ENCODE results near the gene ZNF8. TPM values are rescaled to one million over a fixed set of nuclear protein-coding genes. Genes with fewer than 3 reads are reported as not detected.
"Not testable (repeated sequence)": the region's sequence is repeated elsewhere in the genome, so short reads cannot be mapped to it uniquely, and the experiment has no call there.

Gene ZNF8
- total and polyA plus RNA-seq, 2 donors (not counting 1 experiment from before 2014, with no cell fraction given), result 3.4 to 8.0 TPM

DNA sequence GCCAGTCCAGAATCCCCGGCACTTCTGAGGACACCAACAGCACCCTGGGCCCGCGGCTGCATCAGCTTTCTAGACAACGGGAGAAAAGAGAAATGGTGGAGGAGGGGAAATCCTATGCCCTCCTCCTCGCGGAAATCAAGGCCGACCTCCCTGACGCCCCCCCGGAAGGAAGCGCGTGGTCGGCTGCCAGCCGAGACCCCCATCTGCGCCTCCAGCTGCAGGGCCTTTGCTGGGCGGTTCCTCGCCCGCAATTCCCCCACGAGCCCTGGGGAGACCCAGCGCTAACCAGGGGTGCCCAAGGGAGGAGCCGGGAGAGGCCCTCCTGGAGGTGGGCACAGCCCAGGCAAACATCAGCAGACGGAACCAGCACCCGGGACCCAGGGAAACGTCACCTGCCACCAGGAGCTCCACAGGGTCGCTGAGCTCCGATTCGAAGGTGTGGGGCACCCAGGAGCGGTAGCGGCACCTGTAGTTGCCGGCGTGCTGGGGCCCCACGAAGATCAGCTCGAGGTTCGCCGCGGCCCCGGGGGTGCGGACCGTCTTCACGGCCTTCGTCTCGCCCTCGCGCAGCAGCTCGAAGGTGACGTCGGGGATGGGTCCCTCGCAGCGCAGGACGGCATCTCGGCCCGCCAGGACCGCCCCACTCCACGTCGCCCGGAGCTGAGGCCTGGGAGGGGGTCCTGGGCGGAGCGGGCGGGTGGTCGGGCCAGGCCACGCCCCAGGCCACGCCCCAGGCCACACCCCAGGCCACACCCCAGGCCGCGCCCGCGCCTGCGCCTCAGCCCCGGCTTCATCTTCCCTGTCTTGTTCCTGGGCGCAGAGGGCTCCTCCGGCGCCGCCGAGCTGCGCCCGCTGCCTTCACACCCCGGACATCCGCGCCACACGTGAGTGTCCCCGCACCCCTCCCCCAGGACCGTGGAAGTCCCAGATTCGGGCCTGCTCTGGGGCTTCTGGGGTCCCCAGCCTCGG is 68.5 kb downstream of the ZNF8 start:
- H3K27me3 ChIP-seq (replicated peaks in 1 of 4; ENCODE audit: control extremely low read depth in 1 of 4, control insufficient read depth in 3 of 4, insufficient read depth in 4 of 4, low read length in 3 of 4), result no peaks in the 10 kb centered on the region
- peaks cover 16 to 28% of the 10 kb centered on the region in 2 donors for H3K4me1 ChIP-seq (ENCODE audit: control insufficient read depth in 2 of 2, insufficient read depth in 2 of 2, low read length in 2 of 2)
- DNase-seq, result peak; percentile 91
- H2AFZ ChIP-seq (ENCODE audit: insufficient read depth, low read depth, low read length, poor library complexity, severe bottlenecking), result peak overlapping the region; percentile 87
- H3K4me3 Mint-ChIP-seq, result peak overlapping the region; percentile 96
- TF ChIP-seq, protein P1, sequence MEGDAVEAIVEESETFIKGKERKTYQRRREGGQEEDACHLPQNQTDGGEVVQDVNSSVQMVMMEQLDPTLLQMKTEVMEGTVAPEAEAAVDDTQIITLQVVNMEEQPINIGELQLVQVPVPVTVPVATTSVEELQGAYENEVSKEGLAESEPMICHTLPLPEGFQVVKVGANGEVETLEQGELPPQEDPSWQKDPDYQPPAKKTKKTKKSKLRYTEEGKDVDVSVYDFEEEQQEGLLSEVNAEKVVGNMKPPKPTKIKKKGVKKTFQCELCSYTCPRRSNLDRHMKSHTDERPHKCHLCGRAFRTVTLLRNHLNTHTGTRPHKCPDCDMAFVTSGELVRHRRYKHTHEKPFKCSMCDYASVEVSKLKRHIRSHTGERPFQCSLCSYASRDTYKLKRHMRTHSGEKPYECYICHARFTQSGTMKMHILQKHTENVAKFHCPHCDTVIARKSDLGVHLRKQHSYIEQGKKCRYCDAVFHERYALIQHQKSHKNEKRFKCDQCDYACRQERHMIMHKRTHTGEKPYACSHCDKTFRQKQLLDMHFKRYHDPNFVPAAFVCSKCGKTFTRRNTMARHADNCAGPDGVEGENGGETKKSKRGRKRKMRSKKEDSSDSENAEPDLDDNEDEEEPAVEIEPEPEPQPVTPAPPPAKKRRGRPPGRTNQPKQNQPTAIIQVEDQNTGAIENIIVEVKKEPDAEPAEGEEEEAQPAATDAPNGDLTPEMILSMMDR (IDR thresholded peaks at IDR 0.05), result no peak
- TF ChIP-seq EZH2 (IDR thresholded peaks at IDR 0.05; ENCODE audit: borderline replicate concordance, insufficient read depth, low read depth, low read length, poor library complexity, severe bottlenecking), result no peak
- H3K4me1 Mint-ChIP-seq, result peaks cover 30% of the 10 kb centered on the region
- intact Hi-C loops (cut with micrococcal nuclease), result loop anchor here (1.0 to 5.0 kb wide), 5 partner anchors 15 to 69 kb away; partner anchors contain the start of genes ZNF497, ZNF584, ZNF8 and ZNF837
- peak overlapping the region; percentile 59 to 77 for H3K27ac ChIP-seq (ENCODE audit: low read length in 2 of 2)
- H3K9me3 ChIP-seq (ENCODE audit: control extremely low read depth in 1 of 3, control insufficient read depth in 2 of 3, insufficient read depth in 1 of 3, low read length in 2 of 3), result peaks cover 0 to 8% (median 0%) of the 10 kb centered on the region in 3 donors
- H3K9ac ChIP-seq (ENCODE audit: low read length), result peak overlapping the region; percentile 68
- H3K9me3 Mint-ChIP-seq (ENCODE audit: insufficient read depth), result no peaks in the 10 kb centered on the region
- CTCF ChIA-PET, result interaction anchor here (0.6 to 1.3 kb wide), 4 partner anchors 16 to 171 kb away, joined by 3 to 8 read pairs (median 3); partner anchors contain the start of genes ZNF274 and ZNF837
- no peaks in the 10 kb centered on the region for H3K36me3 ChIP-seq (replicated peaks in 1 of 2; ENCODE audit: control extremely low read depth in 1 of 2, control insufficient read depth in 1 of 2, extremely low read depth in 1 of 2, insufficient read depth in 2 of 2, low read length in 1 of 2)
- H3K79me2 ChIP-seq (ENCODE audit: control insufficient read depth, insufficient read depth, low read length), result peaks cover 11% of the 10 kb centered on the region
- H4K20me1 ChIP-seq (ENCODE audit: control insufficient read depth, insufficient read depth, low read length, poor library complexity, severe bottlenecking), result peaks cover 6% of the 10 kb centered on the region
- ATAC-seq (ENCODE audit: low read depth), result peak; percentile 96
- POLR2A ChIA-PET, result interaction anchor here (0.6 to 2.1 kb wide), 9 partner anchors 9 to 167 kb away, joined by 3 to 23 read pairs (median 3); partner anchors contain the start of genes ZNF497, ZNF584, ZNF8 and ZSCAN22
- H3K4me2 ChIP-seq (replicated peaks; ENCODE audit: low read depth, low read length, poor library complexity, severe bottlenecking), result peak overlapping the region; percentile 95
- peak overlapping the region; percentile 89 for H3K27ac Mint-ChIP-seq
- under 1% methylated on average over 76 of the region's 82 CpGs for WGBS (ENCODE audit: insufficient coverage)
- H3K4me3 ChIP-seq (ENCODE audit: control extremely low read depth in 1 of 5, extremely low read depth in 1 of 5, insufficient read depth in 1 of 5, low read depth in 2 of 5, low read length in 4 of 5), result peak overlapping the region; percentile 47 to 75 (median 62)
- no peaks in the 10 kb centered on the region for H3K27me3 Mint-ChIP-seq

DNA sequence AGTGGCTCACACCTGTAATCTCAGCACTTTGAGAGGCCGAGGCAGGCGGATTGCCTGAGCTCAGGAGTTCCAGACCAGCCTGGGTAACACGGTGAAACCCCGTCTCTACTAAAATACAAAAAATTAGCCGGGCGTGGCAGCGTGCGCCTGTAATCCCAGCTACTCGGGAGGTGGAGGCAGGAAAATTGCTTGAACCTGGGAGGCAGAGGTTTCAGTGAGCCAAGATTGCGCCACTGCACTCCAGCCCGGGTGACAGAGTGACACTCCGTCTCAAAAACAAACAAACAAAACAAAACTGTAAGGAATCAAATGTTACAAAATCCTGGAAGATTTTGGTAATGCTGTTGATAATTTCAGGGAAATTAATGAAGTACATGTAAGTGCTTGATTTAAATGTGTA is 69.3 kb downstream of the ZNF8 start:
- H3K27me3 ChIP-seq (replicated peaks in 1 of 4; ENCODE audit: control extremely low read depth in 1 of 4, control insufficient read depth in 3 of 4, insufficient read depth in 4 of 4, low read length in 3 of 4); H3K9me3 ChIP-seq (ENCODE audit: control extremely low read depth in 1 of 3, control insufficient read depth in 2 of 3, insufficient read depth in 1 of 3, low read length in 2 of 3); ATAC-seq (ENCODE audit: low read depth); H3K9me3 Mint-ChIP-seq (ENCODE audit: insufficient read depth); H4K20me1 ChIP-seq (ENCODE audit: control insufficient read depth, insufficient read depth, low read length, poor library complexity, severe bottlenecking); H3K36me3 ChIP-seq (replicated peaks in 1 of 2; ENCODE audit: control extremely low read depth in 1 of 2, control insufficient read depth in 1 of 2, extremely low read depth in 1 of 2, insufficient read depth in 2 of 2, low read length in 1 of 2); DNase-seq; H3K27me3 Mint-ChIP-seq: not testable (repeated sequence)
- peaks cover 16 to 28% of the 10 kb centered on the region in 2 donors for H3K4me1 ChIP-seq (ENCODE audit: control insufficient read depth in 2 of 2, insufficient read depth in 2 of 2, low read length in 2 of 2)
- 55% methylated on average over 2 of the region's 12 CpGs for WGBS (ENCODE audit: insufficient coverage)
- peaks cover 31% of the 10 kb centered on the region for H3K4me1 Mint-ChIP-seq
- peak overlapping the region; percentile 95 for H3K4me2 ChIP-seq (replicated peaks; ENCODE audit: low read depth, low read length, poor library complexity, severe bottlenecking)
- CTCF ChIA-PET, result interaction anchor here (0.7 to 1.3 kb wide), 3 partner anchors 15 to 165 kb away, joined by 3 to 8 read pairs (median 4); partner anchors contain the start of genes ZNF274 and ZNF584
- H3K9ac ChIP-seq (ENCODE audit: low read length), result peak overlapping the region; percentile 68
- peaks cover 11% of the 10 kb centered on the region for H3K79me2 ChIP-seq (ENCODE audit: control insufficient read depth, insufficient read depth, low read length)
- peak overlapping the region; percentile 96 for H3K4me3 Mint-ChIP-seq
- H3K27ac ChIP-seq (ENCODE audit: low read length in 2 of 2), result peak overlapping the region in 1 of 2 donors; percentile 77
- intact Hi-C loops (cut with micrococcal nuclease), result loop anchor here (5.0 kb wide), 1 partner anchor 59 kb away; the partner anchor contains the start of gene ZNF584
- POLR2A ChIA-PET, result interaction anchor here (0.6 to 2.1 kb wide), 4 partner anchors 14 to 166 kb away, joined by 3 to 23 read pairs (median 6); partner anchors contain the start of genes ZNF497, ZNF584 and ZSCAN22
- H3K4me3 ChIP-seq (ENCODE audit: control extremely low read depth in 1 of 5, extremely low read depth in 1 of 5, insufficient read depth in 1 of 5, low read depth in 2 of 5, low read length in 4 of 5), result peak overlapping the region; percentile 47 to 75 (median 62)
- peak overlapping the region; percentile 87 for H2AFZ ChIP-seq (ENCODE audit: insufficient read depth, low read depth, low read length, poor library complexity, severe bottlenecking)
- peak overlapping the region; percentile 89 for H3K27ac Mint-ChIP-seq
